NOMO-1 treated with dmso at 0.1 percent for 144 hours (cell line): ENCODE data around the gene GPR3.

Experiments used
- DNase-seq: peaks from one replicate; lab custom pipeline; 2025; ENCODE audit not compliant: unreplicated experiment; lab: John Stamatoyannopoulos, UW

The GPR3 gene

GRCh38 chr1:27358038-27358927 lies 34.1 kb upstream of the GPR3 start:
- DNase-seq: no peak

GRCh38 chr1:27358928-27359313 lies 33.5 kb upstream of the GPR3 start:
- DNase-seq: no peak

DNA sequence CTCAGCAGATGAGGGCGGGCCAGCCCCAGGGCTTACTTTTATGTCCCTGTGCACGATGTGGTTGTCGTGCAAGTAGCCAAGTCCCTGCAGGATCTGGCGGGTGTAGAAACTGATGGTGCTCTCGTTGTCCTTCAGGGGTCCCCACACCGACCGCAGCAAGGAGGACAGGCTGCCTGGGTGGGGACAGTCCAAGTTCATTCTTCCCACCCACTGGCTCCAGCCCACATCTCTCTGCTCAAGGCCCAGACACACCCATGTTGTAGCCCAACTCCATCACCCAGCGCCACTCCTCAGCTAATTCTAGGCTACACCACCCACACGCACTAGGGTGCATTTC lies 32.6 kb upstream of the GPR3 start:
- DNase-seq: no peak

DNA sequence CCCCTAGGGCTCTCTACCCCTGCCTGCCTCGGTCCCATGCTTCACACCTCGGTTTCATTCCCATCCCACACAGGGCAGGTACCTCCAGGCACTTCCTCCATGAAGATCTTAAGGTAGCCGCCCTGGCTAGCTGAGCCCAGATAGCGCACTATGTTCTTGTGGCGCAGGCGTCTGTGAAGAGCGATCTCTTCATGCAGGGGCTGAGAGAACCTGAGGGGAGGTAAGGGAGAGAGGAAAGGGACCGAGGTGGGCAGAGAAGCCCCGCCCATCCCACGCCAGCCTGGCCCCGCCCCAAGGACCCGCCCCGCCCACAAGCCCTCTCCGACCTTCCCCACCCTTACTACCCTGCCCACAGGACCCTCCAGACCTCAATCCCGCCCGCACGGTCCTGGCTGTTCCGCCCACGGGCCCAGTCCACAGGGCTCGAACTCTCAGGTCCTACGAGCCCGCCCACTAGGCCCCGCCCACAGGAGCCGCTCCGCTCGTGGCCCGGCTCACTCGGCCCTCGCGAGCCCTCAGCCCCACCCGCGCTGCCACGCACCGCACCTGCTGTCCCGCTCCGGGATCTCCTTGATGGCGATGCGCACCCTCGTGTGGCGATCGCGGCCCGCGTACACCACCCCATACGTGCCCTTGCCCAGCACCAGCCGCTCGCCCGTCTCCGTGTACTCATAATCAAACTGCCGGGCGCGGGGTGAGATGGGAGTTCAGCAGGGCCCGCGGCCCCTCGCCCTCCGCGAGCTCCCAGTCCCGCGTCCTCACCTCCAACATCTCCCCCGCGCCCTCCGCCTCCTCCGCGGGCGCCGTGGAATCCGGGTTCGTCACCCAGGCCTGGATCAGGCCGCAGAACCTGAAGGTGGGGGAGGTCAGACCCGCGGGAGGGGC lies 32.0 kb upstream of the GPR3 start:
- DNase-seq: no peak

DNA sequence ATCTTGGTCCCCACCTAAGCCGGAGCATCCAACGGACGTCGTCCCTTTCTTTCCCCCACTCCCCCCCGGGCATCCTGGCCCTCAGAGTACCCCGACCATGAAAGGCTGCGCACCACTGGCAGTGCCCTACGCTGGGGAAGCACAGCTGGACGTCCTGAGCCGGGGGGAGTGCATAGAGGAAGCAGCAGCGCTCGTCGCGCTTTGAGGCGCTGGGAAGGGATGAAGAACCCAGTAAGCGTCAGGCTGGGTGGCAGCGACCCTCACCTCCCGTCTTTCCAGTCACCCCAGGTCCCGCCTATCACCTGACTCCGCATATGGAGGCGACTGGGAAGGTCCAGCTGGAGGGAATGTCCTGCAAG lies 31.4 kb upstream of the GPR3 start:
- no peak for DNase-seq

- no peak for DNase-seq
Observed at GRCh38 chr1:27361553-27361952, 30.9 kb upstream of the GPR3 start.

- DNase-seq: no peak
Observed at GRCh38 chr1:27363766-27364695, 28.4 kb upstream of the GPR3 start.

DNA sequence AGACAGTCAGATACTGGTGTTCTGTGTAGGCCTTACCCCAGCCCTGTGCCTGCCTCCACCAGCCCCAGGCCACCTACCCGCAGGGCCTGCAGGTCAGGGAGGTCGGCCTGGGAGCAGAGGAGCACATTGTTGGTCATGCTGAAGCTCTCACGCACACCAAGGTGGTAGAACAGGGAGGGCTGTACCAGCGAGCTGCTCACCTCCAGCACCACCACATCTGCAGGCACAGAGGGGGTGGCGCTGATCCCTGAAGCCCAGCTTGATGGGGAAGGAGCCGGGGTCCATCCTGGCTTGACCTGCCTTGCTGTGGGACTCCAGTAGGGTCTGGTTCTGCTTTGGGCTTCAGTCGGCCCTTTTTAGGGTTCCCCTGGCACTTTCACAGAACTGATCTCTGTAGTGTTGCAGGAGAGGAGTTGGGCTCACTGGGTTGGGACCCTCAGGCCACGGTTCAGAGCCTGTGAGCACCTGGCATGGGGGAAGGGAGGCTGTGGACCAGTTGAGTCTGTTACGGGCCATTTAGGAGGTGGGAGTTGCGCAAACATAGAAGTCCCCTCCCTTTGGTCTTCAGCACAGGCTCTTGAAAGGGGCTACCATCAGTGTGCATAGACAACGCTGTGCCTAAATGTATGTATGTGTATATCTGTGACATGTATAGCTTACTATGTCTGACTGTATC lies 27.6 kb upstream of the GPR3 start:
- no peak for DNase-seq

GRCh38 chr1:27365372-27366112 lies 26.9 kb upstream of the GPR3 start:
- DNase-seq: peak; percentile 61

DNA sequence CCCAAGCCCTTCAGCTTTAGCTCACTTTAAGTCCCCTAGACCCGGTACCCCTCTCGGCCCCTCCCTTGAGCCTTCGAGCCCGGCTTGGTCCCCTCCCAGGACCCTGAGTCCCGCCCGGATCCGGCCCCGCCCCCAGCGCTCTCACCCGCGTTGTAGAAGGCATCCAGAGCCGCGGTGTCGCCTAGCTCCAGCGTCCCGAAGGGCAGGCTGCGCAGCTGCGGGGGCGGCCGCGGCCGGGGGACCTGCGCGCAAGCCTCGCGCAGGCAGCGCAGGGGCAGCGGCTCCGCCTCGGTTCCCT lies 26.4 kb upstream of the GPR3 start:
- peak; percentile 9 for DNase-seq

GRCh38 chr1:27366411-27367159 lies 25.8 kb upstream of the GPR3 start, which contains the start of gene MAP3K6:
TSS of gene MAP3K6 (minus strand) at chr1:27366961. CDS start at chr1:27366597, 364 bp downstream.
- DNase-seq: peak; percentile 51

DNA sequence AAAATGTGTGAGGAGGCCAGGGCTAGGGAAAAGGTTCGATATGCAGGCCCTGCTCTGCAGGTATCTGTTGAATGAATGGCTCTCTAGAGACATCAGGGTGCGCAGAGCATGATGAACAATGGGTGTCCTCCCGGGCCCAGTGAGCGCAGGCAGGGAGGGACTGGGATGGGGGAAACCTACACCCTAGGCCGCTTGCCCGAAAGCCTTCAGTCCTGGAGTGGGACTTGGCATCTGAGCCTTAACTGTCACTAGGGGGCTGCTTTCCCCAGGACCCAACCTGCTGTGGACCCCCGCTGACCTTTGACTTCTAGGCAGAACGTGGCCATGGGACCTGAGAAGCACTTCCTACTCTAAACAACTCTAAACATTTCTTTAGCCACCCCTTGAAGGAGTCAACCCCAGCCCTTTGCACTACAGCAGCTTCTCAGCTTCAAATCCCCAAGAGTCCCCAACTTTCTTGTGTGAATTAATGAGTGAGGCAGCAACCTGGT lies 25.2 kb upstream of the GPR3 start:
- no peak for DNase-seq

GRCh38 chr1:27368869-27369582 lies 23.4 kb upstream of the GPR3 start:
- no peak for DNase-seq

DNA sequence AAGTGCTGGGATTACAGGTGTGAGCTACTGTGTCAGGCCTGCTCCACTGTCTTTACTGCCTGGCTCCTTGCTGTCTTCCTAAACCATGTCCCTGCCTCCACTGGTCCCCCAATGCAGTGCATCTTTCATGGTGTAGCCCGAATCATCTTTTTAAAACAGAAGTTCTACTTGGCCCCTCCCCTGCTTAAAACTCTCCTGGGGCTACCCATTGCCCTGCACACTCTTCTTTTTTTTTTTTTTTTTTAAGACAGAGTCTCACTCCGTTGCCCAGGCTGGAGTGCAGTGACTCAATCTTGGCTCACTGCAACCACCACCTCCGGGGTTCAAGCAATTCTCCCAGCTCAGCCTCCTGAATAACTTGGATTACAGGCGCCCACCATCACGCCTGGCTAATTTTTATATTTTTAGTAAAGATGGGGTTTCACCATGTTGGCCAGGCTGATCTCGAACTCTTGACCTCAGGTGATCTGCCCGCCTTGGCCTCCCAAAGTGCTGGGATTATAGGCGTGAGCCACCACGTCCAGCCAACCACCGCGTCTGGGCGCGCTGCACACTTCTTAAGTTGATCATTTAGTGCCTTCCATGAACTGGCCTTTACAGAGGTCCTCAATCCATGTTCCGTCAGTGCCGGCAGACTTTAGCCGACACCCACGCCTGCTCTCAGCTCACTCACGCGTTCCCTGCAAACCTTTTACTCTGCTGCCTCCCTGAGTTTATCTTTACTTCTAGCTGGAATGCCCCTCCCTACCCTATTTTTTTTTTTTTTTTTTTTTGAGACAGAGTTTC lies 20.2 kb upstream of the GPR3 start:
- no peak for DNase-seq

- DNase-seq: no peak
Observed at GRCh38 chr1:27372808-27373690, 19.4 kb upstream of the GPR3 start.

- no peak for DNase-seq
Observed at GRCh38 chr1:27374362-27375086, 17.9 kb upstream of the GPR3 start, which contains the start of gene FCN3. TSS of gene FCN3 (minus strand) at chr1:27374824. CDS start at chr1:27374818, 6 bp downstream.
